DOHH2 (cell line): Measurements from ENCODE around the gene C3orf22.

ENCODE experiments used
- H3F3A ChIP-seq: fragments of 200-600 bp; sonication (generic), shearing (Covaris generic); 2 replicates; pipeline ENCODE4 v1.6.0; 2016; ENCODE audit warnings: antibody characterized with exemption, mild to moderate bottlenecking; ENCODE audit not compliant: control insufficient read depth, insufficient read depth
- H3K27ac ChIP-seq: fragments of 200-600 bp; sonication (generic); 2 replicates; pipeline ENCODE4 v1.5.1; 2014; ENCODE audit warnings: low read depth, mild to moderate bottlenecking, low read length, moderate library complexity
- H3K27me3 ChIP-seq: fragments of 200-600 bp; sonication (generic); 2 replicates; pipeline ENCODE4 v1.6.1; 2014; ENCODE audit warnings: mild to moderate bottlenecking, low read length, mixed read lengths; ENCODE audit not compliant: control insufficient read depth
- H3K36me3 ChIP-seq: fragments of 200-600 bp; sonication (generic); 2 replicates; pipeline ENCODE4 v1.6.1; 2014; ENCODE audit warnings: mild to moderate bottlenecking, low read length, moderate library complexity, mixed read lengths; ENCODE audit not compliant: control insufficient read depth
- H3K4me1 ChIP-seq: fragments of 200-600 bp; sonication (generic); 2 replicates; pipeline ENCODE4 v1.6.1; 2014; ENCODE audit warnings: mild to moderate bottlenecking, low read length, mixed read lengths; ENCODE audit not compliant: control insufficient read depth
- H3K4me2 ChIP-seq: fragments of 200-600 bp; sonication (generic); 2 replicates; pipeline ENCODE4 v1.6.0; 2014; ENCODE audit warnings: mild to moderate bottlenecking, low read length, moderate library complexity
- H3K4me3 ChIP-seq: fragments of 200-600 bp; sonication (generic); 2 replicates; pipeline ENCODE4 v1.5.1; 2014; ENCODE audit warnings: mild to moderate bottlenecking, low read length, mixed read lengths
- H3K79me2 ChIP-seq: fragments of 200-600 bp; sonication (generic); 2 replicates; pipeline ENCODE4 v1.6.1; 2014; ENCODE audit warnings: mild to moderate bottlenecking, low read length, mixed read lengths; ENCODE audit not compliant: control insufficient read depth
- H3K9me2 ChIP-seq: fragments of 200-600 bp; sonication (generic); replicated peaks from 2 replicates; pipeline ENCODE4 v1.6.1; 2014; ENCODE audit warnings: mild to moderate bottlenecking, low read length, mixed read lengths; ENCODE audit not compliant: control insufficient read depth
- H3K9me3 ChIP-seq: fragments of 200-600 bp; sonication (generic); 2 replicates; pipeline ENCODE4 v1.6.1; 2014; ENCODE audit warnings: antibody characterized with exemption, low read length, mixed read lengths; ENCODE audit not compliant: control insufficient read depth, insufficient read depth
- H4K20me1 ChIP-seq: fragments of 200-600 bp; sonication (generic); 2 replicates; pipeline ENCODE4 v1.6.0; 2014; ENCODE audit warnings: low read depth, mild to moderate bottlenecking, antibody characterized with exemption, low read length, moderate library complexity; ENCODE audit not compliant: control insufficient read depth, insufficient read depth
- EZH2phosphoT487 ChIP-seq: fragments of 200-600 bp; sonication (generic); IDR thresholded peaks from 2 replicates; pipeline ENCODE4 v1.6.1; 2017; ENCODE audit warnings: borderline replicate concordance, mild to moderate bottlenecking, antibody characterized with exemption, low read length, moderate library complexity, mixed read lengths
- TF ChIP-seq, protein P1 (sequence below): fragments of 200-600 bp; sonication (generic); IDR thresholded peaks from one replicate; pipeline ENCODE4 v1.5.1; 2014; ENCODE audit warnings: antibody characterized with exemption, mild to moderate bottlenecking, low read depth, low read length; ENCODE audit not compliant: poor library complexity, severe bottlenecking

Gene C3orf22

DNA sequence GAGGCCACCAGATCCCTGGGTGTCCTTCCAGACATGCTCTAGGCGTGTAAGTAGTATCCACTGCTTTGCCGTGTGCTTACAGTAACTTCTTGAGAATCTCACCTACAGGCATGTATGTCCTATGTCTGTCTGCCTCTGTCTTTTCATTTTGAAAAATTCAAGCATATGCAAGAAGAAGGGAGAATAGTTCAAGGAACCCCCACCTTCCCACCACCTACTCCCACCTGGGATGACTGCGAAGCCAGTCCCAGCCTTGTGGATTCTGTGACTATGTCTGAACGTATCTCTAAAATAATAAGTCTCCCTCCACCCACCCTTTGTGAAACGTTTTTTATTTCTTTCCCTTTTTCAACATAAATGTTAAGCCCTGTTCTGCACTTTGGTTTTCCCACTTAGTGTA, 19.8 kb downstream of the C3orf22 start:
- no peaks in the 10 kb centered on the region for H3K9me3 ChIP-seq
- H3K9me2 ChIP-seq, result no peaks in the 10 kb centered on the region
- no peaks in the 10 kb centered on the region for H3K27me3 ChIP-seq
- H3K4me1 ChIP-seq, result no peaks in the 10 kb centered on the region
- H3F3A ChIP-seq, result no peaks in the 10 kb centered on the region
- no peak overlapping the region for H3K4me3 ChIP-seq
- H3K27ac ChIP-seq, result no peak overlapping the region
- H4K20me1 ChIP-seq, result no peaks in the 10 kb centered on the region
- no peak overlapping the region for H3K4me2 ChIP-seq
- no peak for TF ChIP-seq EZH2phosphoT487
- TF ChIP-seq, protein P1, sequence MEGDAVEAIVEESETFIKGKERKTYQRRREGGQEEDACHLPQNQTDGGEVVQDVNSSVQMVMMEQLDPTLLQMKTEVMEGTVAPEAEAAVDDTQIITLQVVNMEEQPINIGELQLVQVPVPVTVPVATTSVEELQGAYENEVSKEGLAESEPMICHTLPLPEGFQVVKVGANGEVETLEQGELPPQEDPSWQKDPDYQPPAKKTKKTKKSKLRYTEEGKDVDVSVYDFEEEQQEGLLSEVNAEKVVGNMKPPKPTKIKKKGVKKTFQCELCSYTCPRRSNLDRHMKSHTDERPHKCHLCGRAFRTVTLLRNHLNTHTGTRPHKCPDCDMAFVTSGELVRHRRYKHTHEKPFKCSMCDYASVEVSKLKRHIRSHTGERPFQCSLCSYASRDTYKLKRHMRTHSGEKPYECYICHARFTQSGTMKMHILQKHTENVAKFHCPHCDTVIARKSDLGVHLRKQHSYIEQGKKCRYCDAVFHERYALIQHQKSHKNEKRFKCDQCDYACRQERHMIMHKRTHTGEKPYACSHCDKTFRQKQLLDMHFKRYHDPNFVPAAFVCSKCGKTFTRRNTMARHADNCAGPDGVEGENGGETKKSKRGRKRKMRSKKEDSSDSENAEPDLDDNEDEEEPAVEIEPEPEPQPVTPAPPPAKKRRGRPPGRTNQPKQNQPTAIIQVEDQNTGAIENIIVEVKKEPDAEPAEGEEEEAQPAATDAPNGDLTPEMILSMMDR, result no peak
- no peaks in the 10 kb centered on the region for H3K36me3 ChIP-seq
- no peaks in the 10 kb centered on the region for H3K79me2 ChIP-seq

DNA sequence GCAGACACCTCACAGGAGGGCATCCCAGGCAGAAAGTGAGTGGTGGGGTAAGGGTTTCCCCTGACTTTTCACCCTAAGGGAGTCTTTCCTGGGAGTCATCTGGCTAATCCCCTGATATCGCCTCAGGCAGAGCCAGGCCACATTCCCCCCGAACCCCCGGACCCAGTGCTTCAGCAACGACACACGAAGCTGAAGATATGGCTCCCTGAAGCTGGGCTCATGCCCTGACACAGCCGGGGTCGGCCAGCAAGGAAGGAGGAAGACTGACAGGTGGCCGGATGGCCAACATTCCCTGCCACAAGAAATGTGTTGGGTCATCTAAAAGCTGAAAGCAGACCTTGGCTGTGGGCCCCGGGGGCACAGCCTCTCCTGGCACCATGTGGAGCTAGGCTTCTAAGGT, 20.4 kb downstream of the C3orf22 start:
- no peaks in the 10 kb centered on the region for H3K9me3 ChIP-seq
- H3K27me3 ChIP-seq, result peaks cover 2% of the 10 kb centered on the region; the same call in 1 of the 2 replicates
- no peak overlapping the region for H3K4me3 ChIP-seq
- H3K36me3 ChIP-seq, result no peaks in the 10 kb centered on the region
- no peaks in the 10 kb centered on the region for H4K20me1 ChIP-seq
- TF ChIP-seq EZH2phosphoT487, result no peak
- TF ChIP-seq, protein P1, result no peak
- H3K79me2 ChIP-seq, result no peaks in the 10 kb centered on the region
- H3K9me2 ChIP-seq, result no peaks in the 10 kb centered on the region
- no peak overlapping the region for H3K4me2 ChIP-seq
- no peak overlapping the region for H3K27ac ChIP-seq
- H3K4me1 ChIP-seq, result no peaks in the 10 kb centered on the region
- no peaks in the 10 kb centered on the region for H3F3A ChIP-seq

DNA sequence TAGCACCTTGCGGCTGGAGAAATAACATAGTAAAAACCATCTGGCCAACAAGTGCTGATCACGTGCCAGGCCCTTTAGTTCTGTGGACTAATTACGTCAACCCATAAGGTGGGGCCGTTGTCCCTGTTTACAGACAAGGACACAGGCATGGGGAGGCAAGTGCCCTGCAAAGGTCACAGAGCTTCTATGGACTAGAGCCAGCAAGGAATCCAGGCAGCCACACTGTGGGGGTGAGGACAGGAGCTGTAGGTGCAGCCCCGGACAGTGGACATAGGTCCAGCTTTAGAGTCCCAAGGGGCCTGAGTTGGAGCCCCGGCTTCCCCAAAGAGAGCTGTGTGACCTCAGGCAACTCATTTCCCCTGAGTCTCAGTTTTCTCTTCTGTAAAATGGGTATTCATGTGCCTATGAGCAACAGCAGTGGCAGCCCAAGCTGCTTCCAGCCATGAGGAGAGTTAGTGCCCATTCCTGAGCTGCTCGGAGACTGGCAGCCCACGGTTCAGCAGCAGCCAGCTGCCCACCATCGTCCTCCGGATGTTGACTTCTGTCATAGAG, 20.9 kb downstream of the C3orf22 start:
- Histone ChIP-seq H3K9me2 (no peaks in the 10 kb centered on the region), H3K27me3 (peaks cover 3% of the 10 kb centered on the region; the same call in 1 of the 2 replicates), H3K79me2 (no peaks in the 10 kb centered on the region), H3K4me2 (no peak overlapping the region), H3K27ac (no peak overlapping the region), H3K4me3 (no peak overlapping the region), H4K20me1 (no peaks in the 10 kb centered on the region), H3K9me3 (no peaks in the 10 kb centered on the region), H3K4me1 (no peaks in the 10 kb centered on the region), H3K36me3 (no peaks in the 10 kb centered on the region), H3F3A (no peaks in the 10 kb centered on the region)
- TF ChIP-seq EZH2phosphoT487, result no peak
- TF ChIP-seq, protein P1, result no peak
